ENCODE measurements around the gene MYH13. TPM values are rescaled to one million over a fixed set of nuclear protein-coding genes. Genes with fewer than 3 reads are reported as not detected.

The MYH13 gene
- total RNA-seq, 1 experiment from 2014 or later = not detected

- H3K27me3 ChIP-seq (ENCODE audit: insufficient read depth, low read length) = no peaks in the 10 kb centered on the region
- no peak overlapping the region for H3K9ac ChIP-seq (ENCODE audit: extremely low read depth, insufficient read length, low read length)
- Mint-ChIP-seq H3K27me3 (ENCODE audit: low read depth) (peaks cover 3% of the 10 kb centered on the region), H3K4me3 (no peak overlapping the region), H3K27ac (no peak overlapping the region), H3K4me1 (peaks cover 4 to 10% of the 10 kb centered on the region in 2 experiments; a peak in 3 of 4 replicates), H3K9me3 (no peaks in the 10 kb centered on the region), H3K36me3 (ENCODE audit: insufficient read depth in 1 of 3, low read depth in 3 of 3) (no peaks in the 10 kb centered on the region)
- no peak overlapping the region for H2BK120ac ChIP-seq (ENCODE audit: low read depth, low read length, poor library complexity, severe bottlenecking)
- no peak overlapping the region for H4K8ac ChIP-seq (replicated peaks; ENCODE audit: insufficient read length, low read depth, low read length)
- no peak overlapping the region for H2AK5ac ChIP-seq (ENCODE audit: insufficient read length, low read length)
- H2AFZ ChIP-seq (ENCODE audit: low read length) = no peak overlapping the region
- no peak overlapping the region for H2BK20ac ChIP-seq (ENCODE audit: low read depth, low read length, poor library complexity, severe bottlenecking)
- no peak overlapping the region for H2BK5ac ChIP-seq (ENCODE audit: insufficient read length, low read length)
- H4K20me1 ChIP-seq (ENCODE audit: control insufficient read depth, insufficient read depth, insufficient read length) = no peaks in the 10 kb centered on the region
- no peak overlapping the region for H3K18ac ChIP-seq (ENCODE audit: insufficient read length, low read depth, low read length)
- no peaks in the 10 kb centered on the region for H3K79me1 ChIP-seq (ENCODE audit: insufficient read depth, low read depth, low read length, poor library complexity, severe bottlenecking)
- H3K4me1 ChIP-seq (ENCODE audit: insufficient read depth, low read length) = no peaks in the 10 kb centered on the region; the same call in 1 of the 2 replicates
- no peak overlapping the region for H3K27ac ChIP-seq (ENCODE audit: insufficient read length, low read depth, low read length)
- H4K5ac ChIP-seq (ENCODE audit: insufficient read length, low read depth, low read length) = no peak overlapping the region
- H3K4ac ChIP-seq (ENCODE audit: low read depth, low read length) = no peak overlapping the region
- H4K91ac ChIP-seq (ENCODE audit: insufficient read length, low read depth, low read length) = no peak overlapping the region
- H3T11ph ChIP-seq (ENCODE audit: low read length) = no peak overlapping the region
- H3K4me2 ChIP-seq (ENCODE audit: insufficient read depth, insufficient read length, low read length) = no peak overlapping the region
- H3K9me3 ChIP-seq (ENCODE audit: control insufficient read depth, low read depth, low read length) = no peaks in the 10 kb centered on the region
- TF ChIP-seq, protein P1, sequence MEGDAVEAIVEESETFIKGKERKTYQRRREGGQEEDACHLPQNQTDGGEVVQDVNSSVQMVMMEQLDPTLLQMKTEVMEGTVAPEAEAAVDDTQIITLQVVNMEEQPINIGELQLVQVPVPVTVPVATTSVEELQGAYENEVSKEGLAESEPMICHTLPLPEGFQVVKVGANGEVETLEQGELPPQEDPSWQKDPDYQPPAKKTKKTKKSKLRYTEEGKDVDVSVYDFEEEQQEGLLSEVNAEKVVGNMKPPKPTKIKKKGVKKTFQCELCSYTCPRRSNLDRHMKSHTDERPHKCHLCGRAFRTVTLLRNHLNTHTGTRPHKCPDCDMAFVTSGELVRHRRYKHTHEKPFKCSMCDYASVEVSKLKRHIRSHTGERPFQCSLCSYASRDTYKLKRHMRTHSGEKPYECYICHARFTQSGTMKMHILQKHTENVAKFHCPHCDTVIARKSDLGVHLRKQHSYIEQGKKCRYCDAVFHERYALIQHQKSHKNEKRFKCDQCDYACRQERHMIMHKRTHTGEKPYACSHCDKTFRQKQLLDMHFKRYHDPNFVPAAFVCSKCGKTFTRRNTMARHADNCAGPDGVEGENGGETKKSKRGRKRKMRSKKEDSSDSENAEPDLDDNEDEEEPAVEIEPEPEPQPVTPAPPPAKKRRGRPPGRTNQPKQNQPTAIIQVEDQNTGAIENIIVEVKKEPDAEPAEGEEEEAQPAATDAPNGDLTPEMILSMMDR (conservative IDR thresholded peaks at IDR 0.05) = no peak
- no peak for DNase-seq
- no peak overlapping the region for H3K23ac ChIP-seq (ENCODE audit: insufficient read length, low read depth, low read length)
- H2BK12ac ChIP-seq (ENCODE audit: insufficient read length, low read depth, low read length) = no peak overlapping the region
- H3K79me2 ChIP-seq (ENCODE audit: insufficient read depth, low read length) = no peaks in the 10 kb centered on the region
- no CpG with 5 or more reads among the region's 3 CpGs for WGBS (ENCODE audit: extremely low coverage, insufficient read length, low lambda C conversion rate)
- no peak overlapping the region for H3K14ac ChIP-seq (ENCODE audit: insufficient read depth, low read length)
- H3K56ac ChIP-seq (ENCODE audit: insufficient read length, low read depth, low read length) = no peak overlapping the region
- no peak overlapping the region for H2BK15ac ChIP-seq (ENCODE audit: low read depth, low read length)
- no peaks in the 10 kb centered on the region for H3K23me2 ChIP-seq (ENCODE audit: insufficient read length, low read depth, low read length, poor library complexity, severe bottlenecking)
Measured at GRCh38 chr17:10368561-10368960, 4.2 kb downstream of the MYH13 start.
